Stimulated activated CD8-positive, alpha-beta memory T cell treated with anti-CD3 and anti-CD28 coated beads, Interleukin-12 subunit alpha, Interleukin-12 subunit beta, amount 100 ng/mL, for 24 hours (primary cell): ENCODE results near the gene PIK3C3.
A peak's percentile ranks its signal among the peaks of the same experiment; 100 is the strongest.
"Not testable (repeated sequence)": the region's sequence is repeated elsewhere in the genome, so short reads cannot be mapped to it uniquely, and the experiment has no call there.

Source experiments
- DNase-seq: peaks from one replicate; pipeline ENCODE4 v3.0.0-alpha.2; 2020; ENCODE audit errors: extremely low read depth

Gene PIK3C3

GRCh38 chr18:42024131-42024530 lies 69.1 kb downstream of the PIK3C3 start:
- DNase-seq: no peak

DNA sequence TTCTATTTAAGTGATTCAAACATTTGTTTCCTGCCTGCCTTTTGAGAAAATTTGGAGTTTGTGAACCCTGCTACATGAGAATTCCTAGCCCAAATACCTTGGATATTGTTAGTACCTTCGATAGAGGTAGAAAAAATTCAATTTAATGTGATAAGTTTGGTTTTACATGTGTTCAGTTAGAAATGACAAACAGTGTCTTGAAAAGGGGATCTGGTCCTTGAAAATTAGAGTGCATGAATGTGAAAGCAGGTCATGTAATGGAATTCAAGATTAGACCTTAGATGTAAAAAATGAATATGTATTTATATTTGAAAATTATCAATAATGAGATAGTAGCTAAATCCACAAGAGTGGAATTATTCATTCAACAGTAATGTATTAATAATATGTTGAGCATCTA lies 70.5 kb downstream of the PIK3C3 start:
- DNase-seq: no peak

GRCh38 chr18:42025974-42026625 lies 71.1 kb downstream of the PIK3C3 start:
- no peak for DNase-seq

- peak; percentile 1 for DNase-seq
Observed at GRCh38 chr18:42028247-42028832, 73.3 kb downstream of the PIK3C3 start.

GRCh38 chr18:42029092-42029491 lies 74.1 kb downstream of the PIK3C3 start:
- no peak for DNase-seq

GRCh38 chr18:42030586-42031182 lies 75.7 kb downstream of the PIK3C3 start:
- DNase-seq: no peak

DNA sequence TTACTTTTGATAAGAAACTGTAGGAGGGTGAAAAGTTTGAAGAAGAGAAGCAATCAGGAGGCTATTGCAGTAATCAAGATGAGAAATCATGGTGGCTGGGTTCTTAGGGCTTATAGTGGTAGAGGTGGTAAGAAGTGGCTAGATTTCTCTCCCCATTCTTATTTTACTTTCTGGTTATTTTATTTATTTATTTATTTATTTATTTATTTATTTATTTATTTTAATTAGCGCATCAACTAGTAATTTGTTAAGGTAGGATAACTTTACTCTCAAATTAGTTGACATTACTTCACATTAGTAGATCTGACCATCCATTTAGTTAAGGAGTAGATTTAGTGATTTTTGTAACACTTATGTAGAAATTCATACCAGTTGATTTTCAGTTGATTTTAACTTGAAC lies 77.4 kb downstream of the PIK3C3 start:
- DNase-seq: no peak

GRCh38 chr18:42033137-42033810 lies 78.2 kb downstream of the PIK3C3 start:
- no peak for DNase-seq

GRCh38 chr18:42038936-42039335 lies 83.9 kb downstream of the PIK3C3 start:
- no peak for DNase-seq

GRCh38 chr18:42039396-42039795 lies 84.4 kb downstream of the PIK3C3 start:
- no peak for DNase-seq

GRCh38 chr18:42041793-42042192 lies 86.8 kb downstream of the PIK3C3 start:
- DNase-seq: no peak

DNA sequence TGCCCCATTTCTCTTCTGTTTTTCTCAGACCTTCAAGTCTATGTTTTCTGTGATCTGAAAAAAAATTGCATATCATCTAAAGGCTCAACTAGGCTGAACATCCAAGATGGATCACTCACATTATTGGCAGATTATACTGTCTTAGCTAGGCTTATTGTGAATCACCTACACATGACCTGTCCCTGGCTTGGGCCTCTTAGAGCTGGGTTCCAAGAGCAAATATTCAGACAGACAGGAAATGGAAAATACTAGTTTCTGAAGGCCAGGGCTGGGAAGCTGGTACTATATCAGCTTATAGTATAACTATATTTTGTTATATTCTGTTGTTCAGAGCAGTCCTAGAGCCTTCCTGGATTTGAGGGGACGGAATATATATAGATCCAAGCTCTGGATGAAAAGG lies 90.3 kb downstream of the PIK3C3 start:
- DNase-seq: no peak

- DNase-seq: no peak
Observed at GRCh38 chr18:42047721-42048120, 92.7 kb downstream of the PIK3C3 start.

- no peak for DNase-seq
Observed at GRCh38 chr18:42048158-42048557, 93.1 kb downstream of the PIK3C3 start.

DNA sequence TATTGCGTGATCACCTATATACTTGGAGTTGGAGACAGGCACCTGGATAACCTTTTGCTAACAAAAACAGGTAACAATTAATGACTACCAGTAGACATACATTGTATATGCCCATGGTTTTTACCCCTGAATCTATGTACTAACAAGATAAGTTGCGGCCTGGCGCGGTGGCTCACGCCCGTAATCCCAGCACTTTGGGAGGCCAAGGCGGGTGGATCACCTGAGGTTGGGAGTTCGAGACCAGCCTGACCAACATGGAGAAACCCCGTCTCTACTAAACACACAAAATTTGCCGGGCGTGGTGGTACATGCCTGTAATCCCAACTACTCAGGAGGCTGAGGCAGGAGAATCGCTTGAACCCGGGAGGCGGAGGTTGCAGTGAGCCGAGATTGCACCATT lies 94.5 kb downstream of the PIK3C3 start:
- DNase-seq: not testable (repeated sequence)

DNA sequence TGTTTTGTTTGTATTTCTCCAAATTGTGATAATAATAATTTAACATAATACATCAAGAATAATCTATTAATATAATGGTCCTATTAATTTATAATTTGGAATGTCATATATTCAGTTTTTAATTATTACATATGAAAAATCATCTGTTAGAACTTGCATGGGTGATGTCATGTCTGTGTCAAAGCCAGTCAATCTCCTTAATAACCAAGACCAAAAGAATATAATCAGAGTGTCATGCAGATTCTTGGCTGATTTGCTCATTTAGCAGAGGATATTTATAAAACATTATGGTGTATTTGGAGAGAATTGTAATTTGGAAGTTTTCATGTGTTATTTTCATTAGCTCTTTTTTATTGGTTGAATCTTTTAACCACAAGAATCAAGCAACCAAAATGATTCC lies 96.4 kb downstream of the PIK3C3 start:
- no peak for DNase-seq

GRCh38 chr18:42052122-42052708 lies 97.2 kb downstream of the PIK3C3 start:
- no peak for DNase-seq

DNA sequence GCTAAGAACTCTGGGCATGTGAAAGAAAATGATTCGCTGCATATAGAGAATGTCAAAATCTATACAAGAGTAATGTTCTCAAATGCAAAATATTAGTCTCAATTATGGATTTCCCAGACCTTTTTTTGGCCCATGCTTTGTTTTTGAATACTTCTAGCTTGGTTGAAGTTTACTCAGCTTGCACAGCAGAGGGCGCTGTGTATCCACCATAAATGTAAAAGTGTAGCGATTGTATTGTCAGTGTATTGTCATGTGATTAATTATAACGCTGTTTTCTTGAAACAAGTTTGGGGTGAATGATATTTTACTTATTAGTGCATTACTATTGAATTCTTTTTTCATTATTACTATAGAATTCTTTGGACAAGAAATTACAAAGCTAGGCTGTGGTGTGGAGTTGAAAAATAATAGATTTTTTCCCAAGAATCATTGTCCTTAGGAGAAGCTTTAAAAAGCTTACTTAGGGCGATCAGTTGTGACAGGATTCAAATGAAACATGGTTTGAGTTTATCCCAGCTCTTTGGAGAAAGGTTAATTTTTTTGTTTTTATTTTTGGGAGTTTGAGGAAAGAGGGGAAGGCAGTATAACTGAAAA lies 98.3 kb downstream of the PIK3C3 start:
- DNase-seq: peak; percentile 14

- no peak for DNase-seq
Observed at GRCh38 chr18:42064109-42064508, 109.1 kb downstream of the PIK3C3 start.

- DNase-seq: no peak
Observed at GRCh38 chr18:42067518-42067917, 112.5 kb downstream of the PIK3C3 start.

- no peak for DNase-seq
Observed at GRCh38 chr18:42068030-42068429, 113.0 kb downstream of the PIK3C3 start.

DNA sequence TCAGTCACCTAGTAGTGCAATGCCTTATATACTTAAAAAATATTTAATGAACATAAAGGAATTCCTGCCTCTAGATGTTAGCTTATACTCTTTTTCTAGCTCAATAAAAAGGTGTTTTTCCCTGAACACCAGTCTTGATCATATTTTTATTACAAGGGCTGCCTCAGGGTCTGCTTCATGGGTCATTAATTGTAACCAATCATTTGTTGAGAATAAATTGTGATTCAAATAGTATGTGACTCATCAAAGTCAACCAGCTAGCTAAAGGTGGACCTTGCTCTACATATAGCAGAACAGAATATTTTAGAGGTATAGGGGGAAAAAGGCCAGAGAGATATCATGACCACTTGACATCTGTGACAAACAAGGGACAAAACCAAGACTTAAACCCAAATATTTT lies 114.0 kb downstream of the PIK3C3 start:
- no peak for DNase-seq
